DMS153 (cell line): Measurements from ENCODE around the gene RAB11FIP4.

Experiments used
- DNase-seq: peaks from one replicate; lab custom pipeline; 2025; lab: John Stamatoyannopoulos, UW

The RAB11FIP4 gene

DNA sequence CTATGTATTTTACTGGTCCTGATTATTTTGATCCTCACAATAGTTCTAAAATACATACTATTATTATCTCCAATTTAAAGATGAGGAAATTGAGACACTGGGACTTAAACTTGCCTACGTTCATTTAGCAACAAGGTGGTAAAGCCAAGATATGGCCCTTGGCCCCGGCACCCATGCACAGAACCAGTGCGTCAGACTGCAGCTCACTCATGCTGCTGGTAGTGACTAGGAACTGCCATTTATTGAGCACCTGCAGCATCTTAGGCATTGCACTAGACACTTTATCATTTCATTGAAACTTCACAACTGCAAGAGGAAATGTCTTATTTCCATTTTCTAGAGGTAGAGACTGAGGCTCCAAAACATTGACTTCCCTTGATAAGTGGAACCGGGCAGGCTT lies 93.3 kb downstream of the RAB11FIP4 start:
- DNase-seq, result no peak

DNA sequence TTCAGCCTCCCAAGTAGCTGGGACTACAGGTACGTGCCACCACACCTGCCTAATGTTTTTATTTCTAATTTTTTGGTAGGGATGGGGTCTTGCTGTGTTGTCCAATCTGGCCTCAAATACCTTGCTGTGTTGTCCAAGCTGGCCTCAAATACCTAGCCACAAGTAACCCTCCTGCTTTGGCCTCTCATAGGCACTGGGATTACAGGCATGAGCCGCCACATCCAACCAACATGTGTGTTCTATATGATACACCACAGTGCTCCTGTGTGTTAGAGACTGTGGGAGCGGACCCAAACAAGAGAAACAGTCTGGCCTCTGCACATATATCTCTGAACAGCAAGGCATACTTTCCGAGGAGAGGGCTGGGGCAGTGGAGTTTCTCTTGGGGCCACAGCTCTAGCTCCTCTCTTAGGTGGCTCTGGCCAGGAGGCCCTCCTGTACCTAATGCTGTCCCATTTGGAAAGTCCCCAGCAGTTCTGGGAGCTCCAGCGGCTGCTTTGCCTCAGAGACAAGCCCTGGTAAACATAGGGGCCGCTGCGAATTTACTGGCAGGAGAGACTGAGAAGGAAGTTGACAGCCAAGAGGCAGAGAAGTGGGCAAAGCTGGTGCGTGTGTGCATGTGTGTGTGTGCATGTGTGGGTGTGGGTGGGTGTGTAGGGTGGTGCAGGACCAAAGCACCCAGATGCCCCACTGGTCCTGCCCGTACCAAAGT lies 95.0 kb downstream of the RAB11FIP4 start:
- DNase-seq, result no peak

DNA sequence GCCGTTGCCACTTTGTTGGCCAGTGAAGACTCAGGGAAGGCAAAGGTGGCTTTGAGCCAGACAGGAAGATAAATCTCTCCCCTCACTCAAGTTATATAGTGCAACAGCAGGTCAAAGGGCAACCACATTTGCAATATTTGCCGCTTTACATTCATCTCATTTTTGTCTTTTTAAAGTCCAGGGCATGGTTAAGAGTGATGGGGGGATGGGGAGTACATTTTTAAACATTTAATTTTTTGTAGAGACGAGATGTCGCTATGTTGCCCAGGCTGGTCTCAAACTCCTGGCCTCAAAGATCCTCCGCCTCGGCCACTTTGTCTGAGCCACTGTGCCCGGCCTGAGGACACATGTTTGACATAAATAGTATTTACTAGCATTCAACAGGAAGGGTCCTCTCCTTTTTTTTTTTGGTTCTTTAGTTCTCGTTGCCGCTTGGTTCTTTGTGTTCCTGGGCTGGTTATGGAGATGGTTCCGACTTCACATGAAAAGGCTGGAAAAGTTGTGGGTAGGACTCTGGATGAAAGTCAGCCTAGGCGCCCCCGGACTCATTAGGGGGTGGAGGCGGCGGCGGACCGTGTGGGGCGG lies 95.7 kb downstream of the RAB11FIP4 start:
- DNase-seq, result no peak

DNA sequence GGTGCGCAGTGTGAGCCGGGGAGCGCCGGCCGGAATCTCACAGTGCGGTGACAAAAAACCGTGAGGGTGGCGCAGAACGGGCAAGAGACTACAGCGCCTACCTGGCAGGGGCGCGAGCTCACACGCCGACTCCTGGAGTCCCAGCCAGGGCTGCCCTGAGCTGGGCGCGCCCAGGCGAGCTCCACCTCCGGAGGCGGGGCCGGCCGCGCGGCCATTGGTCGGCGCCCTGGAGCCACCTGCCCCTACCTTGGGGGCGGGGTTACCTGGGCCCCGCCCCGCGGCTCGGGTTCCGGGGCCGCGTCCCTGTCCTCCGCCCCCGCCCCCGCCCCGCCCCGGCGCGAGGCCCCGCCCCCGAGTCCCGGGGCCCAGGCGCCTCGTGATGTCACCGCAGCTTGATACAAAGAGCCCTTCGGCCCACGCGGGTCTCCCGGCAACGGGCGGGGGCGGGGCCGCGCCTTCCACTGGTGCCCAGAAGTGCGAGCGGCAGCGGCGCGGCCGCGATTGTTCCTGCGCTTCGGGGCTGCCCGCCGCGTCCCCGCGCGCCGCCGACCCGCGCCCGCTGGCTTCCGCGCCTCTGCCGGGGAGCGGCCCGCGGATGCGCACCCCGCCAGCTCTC lies 96.3 kb downstream of the RAB11FIP4 start:
- peak; percentile 68 for DNase-seq

DNA sequence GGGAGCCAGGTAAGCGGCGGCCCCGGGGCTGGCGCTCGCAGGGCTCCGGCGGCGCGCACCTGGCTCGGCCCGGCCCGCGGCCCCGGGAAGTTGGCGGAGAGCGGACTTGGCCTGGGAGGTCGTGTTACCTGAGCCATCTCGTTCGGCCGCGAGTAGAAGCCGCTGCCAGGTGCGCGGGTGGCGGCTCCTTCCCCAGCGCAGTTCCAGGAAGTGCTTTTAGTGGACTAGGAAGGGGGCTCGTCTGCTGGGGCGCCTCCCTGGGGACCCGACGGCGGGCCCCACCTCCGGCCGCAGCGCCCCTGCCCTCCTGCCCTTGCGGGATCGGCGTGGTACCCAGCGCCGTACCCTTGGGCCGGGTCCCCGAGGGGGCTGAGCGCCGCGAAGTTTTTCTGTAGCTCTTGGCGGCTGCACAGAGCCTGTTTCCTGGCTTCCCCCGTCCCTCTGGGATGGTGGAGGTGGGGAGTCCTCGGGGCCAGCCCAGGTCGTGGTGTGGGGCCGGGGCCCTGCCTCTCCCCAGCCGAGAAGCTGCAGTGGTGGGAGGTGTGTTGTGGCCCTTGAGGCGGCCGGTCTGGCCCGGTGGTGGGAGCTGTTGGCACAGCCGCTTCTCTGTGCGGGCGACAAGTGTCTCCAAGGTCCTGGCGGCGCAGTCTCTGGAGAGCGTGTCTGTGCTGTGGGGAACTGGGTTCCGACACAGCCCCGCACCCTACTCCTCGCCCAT lies 96.9 kb downstream of the RAB11FIP4 start:
- no peak for DNase-seq

DNA sequence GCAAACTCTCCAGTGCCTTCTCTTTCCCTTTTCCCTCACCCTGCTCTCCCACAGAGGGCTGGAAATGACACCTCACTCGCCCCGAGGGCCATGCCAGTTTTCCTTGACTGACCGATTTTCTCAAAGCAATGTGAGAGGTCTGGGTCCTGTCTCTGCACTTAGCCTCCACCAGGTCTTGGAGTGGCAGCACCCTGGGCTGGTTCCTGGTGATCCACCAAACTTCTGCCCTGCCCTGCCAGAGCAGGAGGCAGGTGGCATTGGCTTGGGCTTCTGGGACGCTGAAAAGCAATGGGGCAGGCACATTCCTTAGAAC lies 97.5 kb downstream of the RAB11FIP4 start:
- DNase-seq, result no peak

DNA sequence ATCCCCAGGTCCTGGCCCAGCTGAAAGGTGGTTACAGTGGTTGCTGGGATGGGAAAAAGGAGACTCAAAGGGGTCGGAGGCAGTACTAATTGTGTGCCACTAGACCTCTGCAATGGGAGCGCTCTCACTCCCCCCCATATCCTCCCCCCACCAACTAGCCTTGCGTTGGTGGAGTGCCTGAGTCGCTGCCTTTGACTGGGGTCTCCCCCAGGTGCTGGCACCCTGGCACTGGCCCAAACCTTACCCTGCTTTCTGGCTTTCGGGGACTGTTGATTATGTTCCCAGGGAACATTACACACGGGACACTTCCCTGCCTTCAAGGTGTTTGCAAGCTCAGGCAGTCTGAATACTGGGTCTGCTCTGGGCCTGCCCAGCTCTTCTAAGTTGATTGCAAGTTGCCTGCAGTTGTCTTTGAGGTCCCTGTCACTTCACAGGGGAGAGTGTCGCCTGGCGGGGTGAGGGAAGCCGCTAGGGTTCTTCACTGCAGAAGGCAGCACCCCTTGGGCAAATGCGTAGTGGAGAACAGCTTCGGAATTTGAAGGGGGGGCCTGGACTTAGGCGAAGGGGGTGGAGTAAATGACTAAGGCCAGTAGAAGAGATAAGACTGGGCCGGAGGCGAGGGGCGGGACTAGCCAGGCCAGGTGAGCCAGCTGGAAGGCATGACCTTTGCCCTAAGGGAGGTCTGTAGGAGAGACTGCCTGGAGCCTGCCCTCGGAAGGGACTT lies 98.0 kb downstream of the RAB11FIP4 start:
- no peak for DNase-seq

DNA sequence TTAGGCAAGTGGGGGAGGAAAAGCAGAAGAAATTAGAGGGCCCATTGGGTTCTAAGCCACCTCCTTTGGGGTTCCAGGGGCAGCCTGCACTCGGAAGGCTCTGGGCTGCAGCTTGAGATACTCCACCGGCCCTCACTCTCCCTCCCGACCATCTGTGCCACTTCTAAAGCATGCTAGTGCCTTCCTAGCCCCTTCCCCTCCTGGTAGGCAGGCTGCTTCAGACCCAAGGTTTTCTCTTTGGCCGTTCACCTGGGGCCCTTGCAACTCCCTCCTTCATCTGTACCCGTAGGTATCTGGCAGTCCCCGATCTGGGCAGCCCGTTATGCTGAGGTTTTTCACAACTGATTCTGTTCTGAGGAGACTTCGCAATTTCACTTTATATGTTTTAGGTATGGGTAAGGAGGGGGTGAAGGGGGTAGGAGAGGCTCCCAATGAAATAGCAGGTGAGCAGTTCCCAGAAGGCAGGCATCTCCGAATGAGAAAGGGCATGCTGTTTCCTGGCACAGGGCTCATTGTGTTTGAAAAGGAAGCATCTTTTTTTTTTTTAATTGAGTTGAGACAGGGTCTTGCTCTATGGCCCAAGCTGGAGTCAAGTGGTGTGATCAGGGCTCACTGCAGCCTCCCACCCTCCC lies 98.7 kb downstream of the RAB11FIP4 start:
- DNase-seq, result no peak

DNA sequence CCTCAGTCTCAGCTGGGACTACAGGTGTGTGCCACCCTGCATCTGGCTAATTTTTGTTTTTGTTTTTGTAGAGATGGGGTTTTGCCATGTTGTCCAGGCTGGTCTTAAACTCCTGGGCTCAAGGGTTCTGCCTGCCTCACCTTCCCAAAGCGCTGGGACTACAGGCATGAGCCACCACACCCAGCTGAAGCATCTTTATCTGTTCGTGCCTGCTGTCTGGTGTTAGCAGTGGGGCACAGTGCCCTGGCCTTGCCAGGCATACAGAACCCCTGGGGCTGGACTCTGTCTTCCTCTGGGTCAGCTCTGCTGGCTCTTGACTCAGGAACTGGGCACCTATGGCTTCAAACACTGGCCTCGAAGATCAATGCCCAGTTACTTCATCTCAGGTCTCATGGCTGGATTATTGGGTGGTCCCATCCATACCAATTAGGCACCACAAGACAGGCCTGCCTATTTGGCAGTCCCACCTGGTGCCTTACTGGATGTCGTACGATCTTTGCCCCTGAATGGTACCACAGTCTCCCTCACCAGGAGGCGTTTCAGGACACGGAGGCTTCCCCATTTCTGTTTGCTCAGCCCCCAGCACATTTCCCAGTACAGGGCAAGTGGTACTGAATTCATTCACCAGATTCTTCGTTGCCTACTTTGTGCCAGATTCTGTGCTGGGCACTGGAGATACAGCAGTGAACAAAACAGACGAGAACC lies 99.3 kb downstream of the RAB11FIP4 start:
- no peak for DNase-seq

DNA sequence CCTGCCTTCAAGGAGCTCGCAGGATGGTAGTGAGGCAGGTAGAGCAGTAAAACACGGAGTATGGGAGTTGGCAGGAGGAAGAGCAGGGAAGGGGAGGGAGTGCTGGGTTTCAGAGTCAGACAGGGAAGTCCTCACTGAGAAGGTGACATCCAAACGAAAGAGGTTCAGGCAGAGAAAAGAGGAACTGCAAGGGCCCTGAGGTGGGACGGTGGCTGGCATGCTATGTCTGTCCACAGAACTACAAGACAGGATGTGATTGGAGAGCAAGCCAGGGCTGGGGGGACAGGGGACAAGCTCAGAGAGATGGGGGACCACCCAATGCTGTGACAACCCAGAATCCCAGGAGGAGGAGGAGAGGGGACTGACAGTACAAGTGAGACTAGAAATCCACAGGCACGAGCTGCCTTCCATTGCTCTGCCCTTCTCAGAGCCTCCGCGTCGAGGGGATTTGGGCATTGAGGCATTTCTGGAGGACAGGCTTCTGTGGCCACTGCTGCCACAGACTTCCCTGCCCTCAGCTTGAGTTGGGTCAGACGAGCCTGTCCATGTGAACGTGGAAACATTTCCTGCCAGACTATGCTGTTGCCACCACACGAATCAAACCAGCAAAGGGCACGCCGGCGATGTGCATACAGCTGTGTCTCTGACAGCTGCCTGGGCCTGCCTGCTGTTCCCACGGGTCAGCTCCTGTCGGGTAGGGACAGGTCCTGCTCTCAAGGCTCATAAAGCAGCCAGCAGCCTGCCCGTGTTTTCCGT lies 100.1 kb downstream of the RAB11FIP4 start:
- no peak for DNase-seq

DNA sequence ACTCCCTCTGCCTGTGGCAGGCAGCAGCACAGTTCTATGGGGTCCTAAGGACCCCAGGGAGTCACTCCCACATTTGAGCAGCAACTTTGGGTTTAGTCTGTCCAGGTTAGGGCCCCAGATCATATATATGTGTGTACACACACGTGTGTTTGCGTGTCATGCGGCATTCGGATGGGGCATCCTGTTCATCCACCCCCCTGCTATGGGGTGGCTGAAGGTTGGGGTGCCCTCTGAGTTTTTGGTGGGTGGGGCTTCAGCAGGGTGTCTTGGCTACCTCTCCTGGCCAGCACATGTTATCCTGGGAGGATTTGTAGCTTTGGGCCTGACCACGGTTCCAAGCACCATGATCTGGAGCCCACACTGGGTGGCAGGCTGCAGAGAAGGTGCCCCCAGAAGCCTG lies 100.7 kb downstream of the RAB11FIP4 start:
- DNase-seq, result no peak

DNA sequence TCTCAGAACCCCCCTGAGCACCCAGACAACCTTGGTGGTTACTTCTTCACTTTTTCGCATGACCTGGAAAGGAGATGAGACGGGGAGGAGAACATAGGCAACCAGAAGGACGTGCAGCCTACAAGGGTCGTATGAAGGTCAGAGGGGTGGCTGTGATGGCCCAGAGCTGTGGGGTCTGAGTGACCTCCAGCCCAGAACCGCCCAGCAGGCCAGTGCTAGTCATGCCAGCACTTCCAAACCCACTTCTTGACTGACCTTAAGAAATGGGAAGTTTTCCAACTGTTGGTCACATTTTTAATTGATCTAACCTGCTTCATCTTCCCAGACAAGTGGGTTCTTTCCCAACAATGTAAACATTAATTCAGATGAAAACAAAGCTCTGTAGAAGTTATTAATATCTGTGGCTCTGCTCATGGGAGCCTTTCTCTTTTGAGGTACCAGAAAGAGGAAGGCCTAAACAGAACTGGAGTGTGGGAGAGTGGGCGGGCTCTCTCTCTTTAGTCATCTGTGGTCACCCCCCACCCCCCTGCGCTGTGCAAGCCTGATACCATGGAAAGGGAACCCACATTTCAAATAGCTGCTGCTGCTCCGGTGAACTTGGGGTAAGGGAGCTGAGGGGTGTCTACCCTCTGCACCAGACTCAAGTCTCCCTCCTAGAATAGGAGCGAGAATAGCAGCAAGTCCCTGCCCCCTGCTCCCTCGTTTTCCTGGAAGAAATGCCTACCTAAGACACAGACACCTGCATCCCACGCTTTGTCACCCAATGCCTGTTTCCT lies 101.6 kb downstream of the RAB11FIP4 start:
- DNase-seq, result no peak

DNA sequence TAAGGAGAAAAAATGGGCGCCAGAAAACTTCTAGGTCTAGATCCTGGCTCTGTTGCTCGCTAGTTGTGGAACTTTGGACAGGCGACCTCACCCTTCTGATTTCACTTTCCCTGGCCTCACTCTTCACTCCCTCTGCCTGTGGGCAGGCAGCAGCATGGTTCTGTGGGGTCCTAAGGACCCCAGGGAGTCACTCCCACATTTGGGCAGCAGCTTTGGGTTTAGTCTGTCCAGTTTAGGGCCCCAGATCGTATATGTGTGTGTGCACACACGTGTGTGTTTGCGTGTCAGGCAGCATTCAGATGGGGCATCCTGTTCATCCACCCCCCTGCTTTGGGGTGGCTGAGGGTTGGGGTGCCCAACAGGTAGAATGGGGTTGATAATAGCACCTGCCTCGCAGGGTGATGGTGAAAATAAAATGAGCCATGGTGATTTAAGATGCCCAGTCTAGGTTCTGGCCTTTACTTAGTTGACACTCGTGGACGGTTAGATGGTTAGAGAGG lies 102.2 kb downstream of the RAB11FIP4 start:
- no peak for DNase-seq

DNA sequence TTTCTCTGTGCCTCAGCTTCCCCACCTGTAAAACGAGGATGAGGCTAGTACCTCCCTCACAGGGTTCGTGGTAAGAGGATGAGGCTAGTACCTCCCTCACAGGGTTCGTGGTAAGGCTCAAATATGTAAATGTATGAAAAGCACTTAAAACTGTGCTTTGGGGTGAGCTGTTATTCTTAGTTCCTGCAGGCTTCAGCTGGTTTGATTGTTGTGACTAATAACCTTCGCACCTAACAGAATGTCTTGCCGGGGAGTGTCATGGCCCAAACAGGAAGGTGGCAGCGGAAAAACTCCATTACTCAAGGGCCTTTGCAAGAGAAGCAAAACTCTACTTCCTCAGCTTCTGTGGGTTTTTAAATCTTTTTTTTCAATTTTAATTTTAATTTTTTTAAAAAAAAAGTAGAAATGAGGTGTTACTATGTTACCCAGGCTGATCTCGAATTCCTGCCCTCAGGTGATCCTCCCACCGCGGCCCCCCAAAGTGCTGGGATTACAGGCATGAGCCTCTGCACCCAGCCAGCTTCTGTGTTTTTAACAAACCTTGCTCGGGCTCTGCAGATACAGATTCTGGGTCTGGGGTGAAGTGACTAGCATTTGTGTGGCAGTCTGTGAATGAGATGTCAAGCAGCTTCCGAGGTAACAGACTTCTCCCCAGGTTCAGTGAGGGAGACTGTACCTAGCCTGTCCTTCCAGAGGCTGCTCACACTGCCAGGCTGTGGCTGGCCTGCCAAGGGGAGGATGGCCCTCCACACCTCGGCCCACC lies 103.0 kb downstream of the RAB11FIP4 start:
- DNase-seq, result no peak

DNA sequence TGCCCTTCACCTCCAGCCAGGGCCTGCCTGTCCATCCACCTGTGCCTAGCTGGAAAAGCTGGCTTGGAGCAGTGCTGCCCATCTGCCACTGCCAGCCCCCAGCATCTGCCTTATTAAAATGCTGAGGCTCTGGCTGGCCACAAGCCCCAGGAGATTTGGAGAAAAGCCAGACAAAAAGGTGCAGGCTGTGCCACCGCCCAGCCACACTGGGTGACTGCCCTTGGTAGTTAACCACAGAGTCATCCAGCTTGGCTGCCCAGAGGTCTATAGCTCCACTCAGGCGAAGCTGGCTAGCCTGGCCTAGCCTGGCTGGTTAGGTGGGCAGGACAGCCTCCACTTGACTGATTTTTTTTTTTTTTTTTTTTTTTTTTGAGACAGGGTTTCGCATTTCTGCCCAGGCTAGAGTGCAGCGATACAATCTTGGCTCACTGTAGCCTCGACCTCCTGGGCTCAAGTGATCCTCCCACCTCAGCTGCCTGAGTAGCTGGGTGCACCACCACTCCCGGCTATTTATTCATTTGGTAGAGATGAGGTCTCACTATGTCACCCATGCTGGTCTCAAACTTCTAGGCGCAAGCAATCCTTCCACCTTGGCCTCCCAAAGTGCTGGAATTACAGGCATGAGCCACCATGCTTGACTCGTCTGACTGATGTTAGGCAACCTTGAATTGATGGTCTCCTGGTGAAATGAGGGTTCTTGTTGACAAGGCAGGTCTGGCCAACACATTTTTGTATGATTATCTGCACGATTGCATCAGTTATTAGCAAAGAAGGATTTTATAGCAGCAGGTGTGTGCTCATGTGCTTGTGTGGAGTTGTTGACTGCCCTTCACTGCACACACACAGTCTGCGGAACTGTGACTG lies 103.8 kb downstream of the RAB11FIP4 start:
- DNase-seq, result peak; percentile 31

DNA sequence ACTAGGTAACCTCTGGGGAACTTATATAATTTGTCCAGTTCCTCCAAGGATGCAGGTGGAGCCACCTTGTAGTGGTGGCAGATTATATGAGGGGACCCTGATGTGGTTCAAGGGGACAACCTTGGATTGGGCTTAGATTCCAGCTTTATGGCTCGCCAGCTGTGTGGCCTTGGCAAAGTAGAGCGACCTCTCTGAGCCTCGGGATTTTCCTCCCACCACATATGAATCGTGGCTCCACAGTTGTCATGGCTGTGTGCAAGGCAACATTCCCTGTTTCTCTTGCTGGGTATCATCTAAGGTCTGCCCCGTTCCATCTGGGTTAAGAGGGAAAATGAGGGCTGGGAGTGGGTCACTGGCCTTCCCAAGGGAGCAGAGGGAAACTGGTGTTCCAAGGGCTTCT lies 104.6 kb downstream of the RAB11FIP4 start:
- DNase-seq, result no peak

DNA sequence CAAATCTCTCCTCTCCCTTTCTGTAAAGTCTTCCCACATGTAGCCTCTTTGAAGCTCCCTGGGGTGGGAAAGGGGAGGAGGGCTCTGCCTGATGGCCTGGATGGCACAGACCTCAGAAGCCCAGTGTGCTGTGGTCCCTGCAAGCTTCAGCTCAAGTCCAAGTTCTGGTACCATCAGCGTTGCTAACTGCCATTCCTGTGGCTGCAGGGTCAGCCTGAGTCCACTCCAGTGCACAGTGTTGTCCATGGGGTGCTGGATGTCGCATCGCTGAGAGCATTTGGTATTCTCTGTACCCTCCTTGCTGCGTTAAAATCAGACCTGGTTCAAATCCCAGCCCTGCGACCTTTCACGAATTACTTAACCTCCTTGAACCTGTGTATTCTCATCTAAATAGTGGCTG lies 105.1 kb downstream of the RAB11FIP4 start:
- no peak for DNase-seq

DNA sequence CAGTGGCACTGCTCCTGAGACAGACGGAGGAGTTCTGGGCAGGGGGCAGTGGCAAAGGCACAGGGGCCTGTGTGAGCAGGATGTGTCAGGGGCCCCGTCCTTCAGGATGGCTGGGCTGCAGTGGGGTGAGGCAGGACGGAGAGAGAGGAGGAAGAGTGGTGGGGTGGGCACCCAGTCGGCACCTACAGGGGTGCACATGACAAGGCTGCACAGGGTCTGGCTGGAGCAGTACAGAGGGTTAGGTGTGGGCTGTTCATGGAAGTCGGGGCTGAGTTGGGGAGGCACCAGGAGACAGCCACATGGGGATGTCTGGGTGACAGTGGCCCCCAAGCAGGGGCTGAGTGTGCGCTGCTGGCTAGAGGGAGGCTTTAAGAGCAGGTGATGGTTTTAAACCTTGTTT lies 106.0 kb downstream of the RAB11FIP4 start:
- no peak for DNase-seq
